Keratinocyte (primary cell): ENCODE data around the gene RIT2. TPM values are rescaled to one million over a fixed set of nuclear protein-coding genes. Genes with fewer than 3 reads are reported as not detected.

Source experiments
- DNase-seq: peaks from one replicate; pipeline ENCODE4 v3.0.0-alpha.2; 2011; ENCODE audit warnings: low read depth, missing footprints, low spot score
- FAIRE-seq: peaks from 2 replicates; lab custom pipeline; 2011; peaks lifted over from hg19 to GRCh38; lab: Jason Lieb, UNC
- H2AFZ ChIP-seq: 2 replicates; pipeline ENCODE4 v1.6.0; 2012; ENCODE audit warnings: low read length, control low read depth, inconsistent platforms; ENCODE audit not compliant: control insufficient read depth
- H3K27ac ChIP-seq: 2 replicates; pipeline ENCODE4 v1.5.1; 2011; ENCODE audit warnings: low read length; ENCODE audit not compliant: control insufficient read depth, insufficient read depth
- H3K27me3 ChIP-seq: 3 replicates; pipeline ENCODE4 v1.6.0; 2011; ENCODE audit warnings: low read length; ENCODE audit not compliant: control insufficient read depth, insufficient read depth; ENCODE audit errors: extremely low read depth
- H3K36me3 ChIP-seq, 2 experiments: 2 replicates in 1 of 2; 3 replicates in 1 of 2; pipeline ENCODE4 v1.5.1; 2011; ENCODE audit warnings: low read length in 2 of 2, mild to moderate bottlenecking in 1 of 2; ENCODE audit not compliant: control insufficient read depth in 2 of 2, insufficient read depth in 2 of 2; ENCODE audit errors: extremely low read depth in 1 of 2
- H3K4me1 ChIP-seq: 3 replicates; pipeline ENCODE4 v1.5.1; 2011; ENCODE audit warnings: low read length; ENCODE audit not compliant: control insufficient read depth, insufficient read depth; ENCODE audit errors: extremely low read depth
- H3K4me2 ChIP-seq: 3 replicates; pipeline ENCODE4 v1.6.0; 2011; ENCODE audit warnings: low read depth, low read length; ENCODE audit not compliant: control insufficient read depth, insufficient read depth; ENCODE audit errors: extremely low read depth
- H3K4me3 ChIP-seq, 3 experiments: fragments of 200-600 bp in 1 of 3; sonication (generic) in 1 of 3; 2 replicates in 2 of 3; 3 replicates in 1 of 3; pipeline ENCODE4 v1.5.1; 2011 to 2016; ENCODE audit warnings: low read length in 3 of 3, mild to moderate bottlenecking in 3 of 3, control low read depth in 2 of 3, inconsistent platforms in 1 of 3, low read depth in 1 of 3, mixed read lengths in 1 of 3, mixed run types in 1 of 3, moderate library complexity in 1 of 3; ENCODE audit not compliant: control insufficient read depth in 2 of 3, insufficient read depth in 2 of 3; ENCODE audit errors: extremely low read depth in 1 of 3
- H3K79me2 ChIP-seq: 2 replicates; pipeline ENCODE4 v1.6.0; 2012; ENCODE audit warnings: low read length; ENCODE audit not compliant: control insufficient read depth, insufficient read depth
- H3K9ac ChIP-seq: 3 replicates; pipeline ENCODE4 v1.6.0; 2011; ENCODE audit warnings: low read length; ENCODE audit not compliant: control insufficient read depth, insufficient read depth; ENCODE audit errors: extremely low read depth
- H3K9me1 ChIP-seq: 3 replicates; pipeline ENCODE4 v1.6.0; 2011; ENCODE audit warnings: low read length; ENCODE audit not compliant: control insufficient read depth, insufficient read depth; ENCODE audit errors: extremely low read depth
- H3K9me3 ChIP-seq: 2 replicates; pipeline ENCODE4 v1.5.1; 2012; ENCODE audit warnings: low read depth, low read length; ENCODE audit not compliant: control insufficient read depth
- H4K20me1 ChIP-seq: 3 replicates; pipeline ENCODE4 v1.6.0; 2011; ENCODE audit warnings: low read length; ENCODE audit not compliant: control insufficient read depth, insufficient read depth; ENCODE audit errors: extremely low read depth
- CTCF ChIP-seq, 3 experiments: IDR thresholded peaks in 1 of 3; conservative IDR thresholded peaks in 1 of 3; optimal IDR thresholded peaks in 1 of 3; 2 replicates in 2 of 3; 3 replicates in 1 of 3; pipeline versions ENCODE3 to v1.5.1; 2011; ENCODE audit warnings: low read length in 3 of 3, mild to moderate bottlenecking in 3 of 3, moderate library complexity in 2 of 3, control low read depth in 1 of 3, inconsistent platforms in 1 of 3; ENCODE audit not compliant: insufficient read depth in 2 of 3; ENCODE audit errors: extremely low read depth in 1 of 3
- EZH2 ChIP-seq: IDR thresholded peaks from one replicate; pipeline ENCODE4 v1.6.1; 2012; ENCODE audit warnings: inconsistent platforms, mild to moderate bottlenecking, low read length, moderate library complexity
- dilution Hi-C: fragments of 300-500 bp; cut with MboI; formaldehyde crosslinking; loops from one replicate; pipeline ENCODE4 v1.7.0; 2020; ENCODE audit warnings: low sequenced_read_pairs; ENCODE audit not compliant: extremely low pct_ligation_motif_present
- polyA plus RNA-seq, 5 experiments: library from polyadenylated mRNA; depleted of rRNA in 3 of 5; stranded (reverse) in 3 of 5; stranded (forward) in 1 of 5; unstranded in 1 of 5; fragments of >200 nt; gene quantifications; 1 replicate in 1 of 5; 2 replicates in 3 of 5; 3 replicates in 1 of 5; pipeline versions ENCODE4 v1.2.1 to v1.2.3, GENCODE V29; 2011 to 2012; ENCODE audit warnings: missing spikeins in 2 of 5, low read depth in 1 of 5, low replicate concordance in 1 of 5

RIT2 gene
- polyA plus RNA-seq, 1 donor (not counting 4 experiments of a cell fraction or from before 2014, with no cell fraction given) = not detected

GRCh38 chr18:43108469-43108868 is 7.0 kb downstream of the RIT2 start:
- no peak overlapping the region for H3K4me2 ChIP-seq
- H4K20me1 ChIP-seq = no peaks in the 10 kb centered on the region
- no peak overlapping the region for H3K9ac ChIP-seq
- no peak overlapping the region for H2AFZ ChIP-seq
- no peak for TF ChIP-seq CTCF (optimal IDR thresholded peaks at IDR 0.05 in 1 of 3, IDR thresholded peaks at IDR 0.05 in 1 of 3, conservative IDR thresholded peaks at IDR 0.05 in 1 of 3; ENCODE audit: extremely low read depth in 1 of 3, insufficient read depth in 2 of 3, low read length in 3 of 3)
- no peak for TF ChIP-seq EZH2
- dilution Hi-C loops = no loop called here
- H3K27me3 ChIP-seq = no peaks in the 10 kb centered on the region
- H3K36me3 ChIP-seq = no peaks in the 10 kb centered on the region
- H3K27ac ChIP-seq = no peak overlapping the region
- no peaks in the 10 kb centered on the region for H3K4me1 ChIP-seq
- DNase-seq (no peak), FAIRE-seq (no peak)
- H3K9me3 ChIP-seq = no peaks in the 10 kb centered on the region
- no peaks in the 10 kb centered on the region for H3K9me1 ChIP-seq
- no peak overlapping the region for H3K4me3 ChIP-seq
- H3K79me2 ChIP-seq = no peaks in the 10 kb centered on the region

GRCh38 chr18:43093646-43094045 is 21.8 kb downstream of the RIT2 start:
- no peaks in the 10 kb centered on the region for H3K9me1 ChIP-seq
- no peaks in the 10 kb centered on the region for H3K79me2 ChIP-seq
- no peak overlapping the region for H3K4me3 ChIP-seq
- TF ChIP-seq EZH2 (no peak), CTCF (optimal IDR thresholded peaks at IDR 0.05 in 1 of 3, IDR thresholded peaks at IDR 0.05 in 1 of 3, conservative IDR thresholded peaks at IDR 0.05 in 1 of 3; ENCODE audit: extremely low read depth in 1 of 3, insufficient read depth in 2 of 3, low read length in 3 of 3) (no peak)
- no peak overlapping the region for H3K4me2 ChIP-seq
- no peak for FAIRE-seq
- no peaks in the 10 kb centered on the region for H4K20me1 ChIP-seq
- no peaks in the 10 kb centered on the region for H3K27me3 ChIP-seq
- DNase-seq = no peak
- H3K27ac ChIP-seq = no peak overlapping the region
- no peaks in the 10 kb centered on the region for H3K9me3 ChIP-seq
- no peak overlapping the region for H3K9ac ChIP-seq
- no peaks in the 10 kb centered on the region for H3K4me1 ChIP-seq
- dilution Hi-C loops = no loop called here
- H3K36me3 ChIP-seq = no peaks in the 10 kb centered on the region
- H2AFZ ChIP-seq = no peak overlapping the region
